K562 (cell line): Measurements from ENCODE around the gene NAA15. TPM values are rescaled to one million over a fixed set of nuclear protein-coding genes. Genes with fewer than 3 reads are reported as not detected.

Experiments used
- CHCHD3 ChIP-seq: fragments of 250-450 bp; sonication (Bioruptor Pico); IDR thresholded peaks from 2 replicates; pipeline ENCODE4 v2.1.2; 2022; ENCODE audit warnings: mild to moderate bottlenecking
- COPS2 ChIP-seq: fragments of 450-650 bp; conservative IDR thresholded peaks from 2 replicates; pipeline ENCODE4 v1.6.1; 2016; ENCODE audit warnings: mild to moderate bottlenecking, moderate library complexity
- CREB5 ChIP-seq: fragments of 250-450 bp; sonication (Bioruptor Pico); IDR thresholded peaks from 2 replicates; pipeline ENCODE4 v1.5.0; 2020; ENCODE audit warnings: mild to moderate bottlenecking
- CTBP1 ChIP-seq: fragments of 450-650 bp; IDR thresholded peaks from 2 replicates; pipeline ENCODE4 v1.6.1; 2016; ENCODE audit warnings: borderline replicate concordance
- DEAF1 ChIP-seq: fragments of 450-650 bp; formaldehyde crosslinking; IDR thresholded peaks from 2 replicates; pipeline ENCODE4 v1.4.0; 2020; ENCODE audit warnings: mild to moderate bottlenecking, moderate library complexity
- ELF1 ChIP-seq: fragments of 200-800 bp; sonication (Bioruptor generic); IDR thresholded peaks from 2 replicates; pipeline ENCODE4 v1.6.1; 2016; ENCODE audit warnings: missing genetic modification characterization, missing compliant biosample characterization
- FOSL1 ChIP-seq: fragments of 200-800 bp; sonication (Bioruptor generic); conservative IDR thresholded peaks from 2 replicates; pipeline ENCODE4 v1.6.1; 2016; ENCODE audit warnings: missing genetic modification characterization, missing compliant biosample characterization
- HMGN3 ChIP-seq: IDR thresholded peaks from 2 replicates; pipeline ENCODE4 v1.6.1; 2011; ENCODE audit warnings: borderline replicate concordance, low read depth, mild to moderate bottlenecking, mixed read lengths, low read length; ENCODE audit not compliant: insufficient read length; ENCODE audit errors: extremely low read depth
- KLF6 ChIP-seq: fragments of 250-450 bp; sonication (Bioruptor Pico); IDR thresholded peaks from 2 replicates; pipeline ENCODE4 v1.4.0; 2020; ENCODE audit warnings: mild to moderate bottlenecking, moderate library complexity, borderline replicate concordance
- MCM3 ChIP-seq: fragments of 450-650 bp; IDR thresholded peaks from 2 replicates; pipeline ENCODE4 v1.6.1; 2016
- NFATC3 ChIP-seq: fragments of 450-650 bp; IDR thresholded peaks from 2 replicates; pipeline ENCODE4 v1.6.1; 2017; ENCODE audit warnings: mild to moderate bottlenecking
- RBFOX2 ChIP-seq: fragments of 200-400 bp; formaldehyde crosslinking; IDR thresholded peaks from 2 replicates; pipeline ENCODE4 v1.6.1; 2017; ENCODE audit warnings: low read depth, mild to moderate bottlenecking, low read length, moderate library complexity
- RBM17 ChIP-seq: fragments of 200-400 bp; formaldehyde crosslinking; IDR thresholded peaks from 2 replicates; pipeline ENCODE4 v1.6.1; 2017; ENCODE audit warnings: low read depth, mild to moderate bottlenecking, low read length, borderline replicate concordance
- RBM22 ChIP-seq: fragments of 200-400 bp; formaldehyde crosslinking; IDR thresholded peaks from 2 replicates; pipeline ENCODE4 v1.6.1; 2018; ENCODE audit warnings: low read length, low read depth; ENCODE audit not compliant: poor library complexity, severe bottlenecking
- SIRT6 ChIP-seq: IDR thresholded peaks from one replicate; pipeline ENCODE4 v1.6.1; 2012; ENCODE audit warnings: low read depth, mild to moderate bottlenecking, control low read depth, inconsistent platforms, low read length, moderate library complexity
- SNRNP70 ChIP-seq: fragments of 200-400 bp; formaldehyde crosslinking; optimal IDR thresholded peaks from 2 replicates; pipeline ENCODE3; 2017; ENCODE audit warnings: low read depth, low read length
- TCF7L2 ChIP-seq: fragments of 150-350 bp; IDR thresholded peaks from 2 replicates; pipeline ENCODE4 v1.6.1; 2016; ENCODE audit warnings: low read depth, mild to moderate bottlenecking, low read length, moderate library complexity
- ZNF445 ChIP-seq: fragments of 250-450 bp; sonication (Bioruptor Pico); IDR thresholded peaks from 2 replicates; pipeline ENCODE4 v1.4.0; 2020; ENCODE audit warnings: low read depth, mild to moderate bottlenecking, moderate library complexity
- polyA plus RNA-seq, 8 experiments: library from polyadenylated mRNA; depleted of rRNA in 4 of 8; stranded (reverse) in 5 of 8; unstranded in 3 of 8; fragments of >200 nt; fragmentation: Nextera tagmentation in 2 of 8; fragmentation: Illumina TruSeq in 1 of 8; extraction: Ambion mirVana in 2 of 8; extraction: Trizol in 1 of 8; gene quantifications; 2 replicates each; pipeline versions ENCODE4 v1.2.1 to v1.2.3, GENCODE V29; 2011 to 2014; ENCODE audit warnings: inconsistent platforms in 1 of 8, missing spikeins in 1 of 8
- total RNA-seq, 7 experiments: library from RNA; depleted of rRNA in 6 of 7; stranded (reverse); fragments of >200 nt in 6 of 7; fragmentation: Illumina TruSeq in 2 of 7; extraction: Trizol in 2 of 7; gene quantifications; 2 replicates each; pipeline versions ENCODE4 v1.2.1 to v1.2.3, GENCODE V29; 2011 to 2021; ENCODE audit warnings: low replicate concordance in 1 of 7
- TF ChIP-seq, protein P1 (sequence below): IDR thresholded peaks from 2 replicates; pipeline ENCODE4 v1.6.1; 2014; ENCODE audit warnings: antibody characterized with exemption
- TF ChIP-seq, protein P2 (sequence below): fragments of 450-650 bp; conservative IDR thresholded peaks from 2 replicates; pipeline ENCODE4 v1.6.1; 2016; ENCODE audit warnings: missing genetic modification characterization, low read depth, mild to moderate bottlenecking, missing compliant biosample characterization, moderate library complexity
- TF ChIP-seq, protein P3 (sequence below): fragments of 450-650 bp; formaldehyde crosslinking; IDR thresholded peaks from 2 replicates; pipeline ENCODE4 v1.4.0; 2022; ENCODE audit warnings: missing genetic modification characterization

The NAA15 gene
- total and polyA plus RNA-seq, 9 of the 15 experiments (the other 6 are each of a cell fraction or from before 2014, with no cell fraction given): 37.8 to 117 (median 63.2) TPM

DNA sequence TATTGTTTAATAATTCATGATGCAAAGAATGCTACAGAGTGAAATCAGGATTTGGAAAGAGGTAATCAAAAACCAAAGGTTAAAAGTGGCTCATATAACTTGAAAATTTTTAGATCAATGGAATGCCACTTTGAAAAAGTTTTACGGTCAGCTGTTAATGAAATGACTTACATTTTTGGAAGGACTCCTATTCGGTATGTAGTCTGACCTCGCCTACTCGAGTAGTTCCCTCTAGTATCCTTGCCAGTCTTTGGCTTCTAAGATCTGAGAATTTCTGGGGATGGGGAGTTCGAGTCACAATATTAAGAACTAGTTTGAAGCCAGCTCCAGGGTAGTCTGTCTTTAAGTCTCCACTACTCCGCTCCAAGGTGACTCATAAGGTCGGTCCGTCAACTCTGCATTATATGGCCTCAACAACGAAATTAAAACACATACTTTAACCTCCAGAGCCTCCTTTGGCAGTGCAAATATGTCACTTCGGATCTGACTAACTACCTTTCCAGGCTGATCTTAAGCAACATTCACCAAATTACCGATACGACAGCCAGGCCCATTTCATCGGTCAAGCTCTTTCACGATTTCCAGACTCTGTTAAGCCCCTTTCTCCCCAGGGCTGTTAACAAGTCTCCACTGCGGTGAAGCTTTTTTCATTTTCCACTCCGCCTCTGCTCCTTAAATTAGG, 733 bp upstream of the NAA15 start (continued):
- no peak for TF ChIP-seq DEAF1 (CRISPR knock-in tag)
- no peak for TF ChIP-seq ZNF445
- TF ChIP-seq CTBP1: no peak
- TF ChIP-seq KLF6 (CRISPR knock-in tag): no peak
- peak; percentile 84 for TF ChIP-seq FOSL1 (tag)
- no peak for TF ChIP-seq TCF7L2
- no peak for TF ChIP-seq SNRNP70
- TF ChIP-seq RBM22: no peak
- TF ChIP-seq ELF1 (tag): no peak
- no peak for TF ChIP-seq MCM3
- TF ChIP-seq CREB5 (CRISPR knock-in tag): no peak
- TF ChIP-seq HMGN3: no peak
- no peak for TF ChIP-seq COPS2
- TF ChIP-seq, protein P1, sequence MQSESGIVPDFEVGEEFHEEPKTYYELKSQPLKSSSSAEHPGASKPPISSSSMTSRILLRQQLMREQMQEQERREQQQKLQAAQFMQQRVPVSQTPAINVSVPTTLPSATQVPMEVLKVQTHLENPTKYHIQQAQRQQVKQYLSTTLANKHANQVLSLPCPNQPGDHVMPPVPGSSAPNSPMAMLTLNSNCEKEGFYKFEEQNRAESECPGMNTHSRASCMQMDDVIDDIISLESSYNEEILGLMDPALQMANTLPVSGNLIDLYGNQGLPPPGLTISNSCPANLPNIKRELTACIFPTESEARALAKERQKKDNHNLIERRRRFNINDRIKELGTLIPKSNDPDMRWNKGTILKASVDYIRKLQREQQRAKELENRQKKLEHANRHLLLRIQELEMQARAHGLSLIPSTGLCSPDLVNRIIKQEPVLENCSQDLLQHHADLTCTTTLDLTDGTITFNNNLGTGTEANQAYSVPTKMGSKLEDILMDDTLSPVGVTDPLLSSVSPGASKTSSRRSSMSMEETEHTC: no peak
- no peak for TF ChIP-seq CHCHD3 (CRISPR knock-in tag)
- TF ChIP-seq SIRT6: no peak
- TF ChIP-seq NFATC3: no peak
- TF ChIP-seq, protein P2, sequence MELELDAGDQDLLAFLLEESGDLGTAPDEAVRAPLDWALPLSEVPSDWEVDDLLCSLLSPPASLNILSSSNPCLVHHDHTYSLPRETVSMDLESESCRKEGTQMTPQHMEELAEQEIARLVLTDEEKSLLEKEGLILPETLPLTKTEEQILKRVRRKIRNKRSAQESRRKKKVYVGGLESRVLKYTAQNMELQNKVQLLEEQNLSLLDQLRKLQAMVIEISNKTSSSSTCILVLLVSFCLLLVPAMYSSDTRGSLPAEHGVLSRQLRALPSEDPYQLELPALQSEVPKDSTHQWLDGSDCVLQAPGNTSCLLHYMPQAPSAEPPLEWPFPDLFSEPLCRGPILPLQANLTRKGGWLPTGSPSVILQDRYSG (tag): no peak
- TF ChIP-seq, protein P3, sequence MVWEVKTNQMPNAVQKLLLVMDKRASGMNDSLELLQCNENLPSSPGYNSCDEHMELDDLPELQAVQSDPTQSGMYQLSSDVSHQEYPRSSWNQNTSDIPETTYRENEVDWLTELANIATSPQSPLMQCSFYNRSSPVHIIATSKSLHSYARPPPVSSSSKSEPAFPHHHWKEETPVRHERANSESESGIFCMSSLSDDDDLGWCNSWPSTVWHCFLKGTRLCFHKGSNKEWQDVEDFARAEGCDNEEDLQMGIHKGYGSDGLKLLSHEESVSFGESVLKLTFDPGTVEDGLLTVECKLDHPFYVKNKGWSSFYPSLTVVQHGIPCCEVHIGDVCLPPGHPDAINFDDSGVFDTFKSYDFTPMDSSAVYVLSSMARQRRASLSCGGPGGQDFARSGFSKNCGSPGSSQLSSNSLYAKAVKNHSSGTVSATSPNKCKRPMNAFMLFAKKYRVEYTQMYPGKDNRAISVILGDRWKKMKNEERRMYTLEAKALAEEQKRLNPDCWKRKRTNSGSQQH: 0 out of 2 replicates have a peak, but pooled peaks have one; percentile 77
- TF ChIP-seq RBM17: no peak
- no peak for TF ChIP-seq RBFOX2
